ENCODE measurements around the gene CTDP1. TPM values are rescaled to one million over a fixed set of nuclear protein-coding genes. Genes with fewer than 3 reads are reported as not detected.

The CTDP1 gene
- total and polyA plus RNA-seq, 4 donors: 2.7 to 13.9 (median 10.5) TPM

DNA sequence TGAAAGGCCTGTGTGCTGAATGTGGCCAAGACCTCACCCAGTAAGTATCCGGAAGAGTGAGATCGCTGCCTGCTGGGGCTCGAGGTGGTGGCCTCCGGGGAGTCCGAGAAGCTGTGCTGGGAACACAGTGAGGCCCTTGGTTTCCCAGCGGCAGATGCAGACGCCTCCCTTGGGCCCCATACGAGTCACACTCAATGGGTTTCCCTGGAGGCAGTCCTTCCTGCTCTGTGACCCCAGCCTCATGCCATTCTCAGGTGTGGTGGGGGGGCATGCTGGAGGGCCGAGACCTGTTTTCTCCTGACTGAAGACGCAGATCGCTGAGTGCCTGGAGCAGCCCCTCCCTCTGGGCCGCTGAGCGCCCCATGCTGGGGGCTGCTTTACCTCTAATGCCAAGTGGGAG lies 15.7 kb downstream of the CTDP1 start:
- peaks cover 17 to 47% (median 23%) of the 10 kb centered on the region in 4 donors for H3K36me3 ChIP-seq (ENCODE audit: control insufficient read depth in 4 of 4, insufficient read depth in 3 of 4, low read depth in 1 of 4, low read length in 3 of 4)
- WGBS: 98% methylated on average over 13 of the region's 13 CpGs

DNA sequence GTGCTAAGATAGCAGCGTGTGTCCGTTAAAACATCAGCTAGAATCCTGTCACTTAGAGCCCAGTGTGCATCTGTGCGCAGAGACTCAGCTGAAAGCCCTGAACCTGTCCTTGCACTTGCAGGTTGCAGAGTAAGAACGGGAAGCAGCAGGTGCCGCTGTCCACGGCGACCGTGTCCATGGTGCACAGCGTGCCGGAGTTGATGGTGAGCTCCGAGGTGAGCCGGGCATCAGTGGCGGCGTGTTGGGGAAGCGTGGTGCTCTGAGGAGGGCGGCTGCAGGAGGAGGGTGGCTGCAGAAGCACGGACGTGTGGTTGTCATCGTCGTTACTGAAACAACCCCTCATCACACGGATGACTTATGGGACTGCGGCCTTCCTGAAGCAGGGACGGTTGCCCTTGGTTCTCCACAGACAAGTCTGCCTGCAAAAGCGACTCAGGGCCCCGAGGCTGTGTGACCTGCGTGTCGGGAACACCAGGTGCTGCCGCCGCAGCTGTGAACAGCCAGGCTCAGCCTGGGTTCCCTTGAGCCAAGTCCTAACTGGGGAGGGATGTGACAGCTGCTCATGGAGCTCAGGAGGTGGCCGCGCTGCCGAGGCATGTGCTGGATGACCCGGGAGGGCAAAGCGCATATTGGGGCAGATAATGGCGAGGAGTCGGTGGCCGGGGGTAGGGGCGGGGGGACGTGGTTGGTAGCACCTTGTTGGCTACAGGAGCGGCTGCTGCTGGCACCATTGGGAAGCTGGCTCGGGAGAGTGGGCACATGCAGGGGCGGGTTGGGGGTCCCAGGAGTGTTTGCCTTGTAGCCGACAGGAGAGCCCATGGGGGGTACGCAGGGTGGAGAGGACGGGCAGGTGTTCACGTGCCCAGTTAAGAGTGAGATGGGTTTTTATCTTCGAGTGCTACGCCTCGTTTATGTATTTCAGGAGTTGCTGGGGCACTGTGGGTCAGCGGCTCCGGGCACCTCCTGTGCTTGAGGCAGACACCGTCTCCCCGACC lies 16.6 kb downstream of the CTDP1 start:
- no peak for DNase-seq (ENCODE audit: low spot score)
- WGBS: 95% methylated on average over 53 of the region's 53 CpGs
- no peak overlapping the region for H3K9ac ChIP-seq (ENCODE audit: low read depth in 1 of 2, low read length in 2 of 2)
- H3K36me3 ChIP-seq (ENCODE audit: control insufficient read depth in 4 of 4, insufficient read depth in 3 of 4, low read depth in 1 of 4, low read length in 3 of 4): peaks cover 17 to 52% (median 29%) of the 10 kb centered on the region in 4 donors
- no peaks in the 10 kb centered on the region for H3K4me1 ChIP-seq (ENCODE audit: control insufficient read depth in 4 of 4, insufficient read depth in 4 of 4, low read length in 3 of 4)
- H3K4me3 ChIP-seq (ENCODE audit: low read depth in 1 of 3, low read length in 3 of 3): no peak overlapping the region
- no peaks in the 10 kb centered on the region for H3K9me3 ChIP-seq (ENCODE audit: control insufficient read depth in 4 of 4, low read length in 3 of 4)
- H3K27me3 ChIP-seq (ENCODE audit: control insufficient read depth in 4 of 4, insufficient read depth in 4 of 4, low read length in 3 of 4): no peaks in the 10 kb centered on the region
- H3K27ac ChIP-seq (ENCODE audit: low read depth in 1 of 2, low read length in 2 of 2): no peak overlapping the region
- TF ChIP-seq HNF4G (IDR thresholded peaks at IDR 0.05): no peak
- TF ChIP-seq TAF1 (conservative IDR thresholded peaks at IDR 0.05): no peak
- TF ChIP-seq, protein P1, sequence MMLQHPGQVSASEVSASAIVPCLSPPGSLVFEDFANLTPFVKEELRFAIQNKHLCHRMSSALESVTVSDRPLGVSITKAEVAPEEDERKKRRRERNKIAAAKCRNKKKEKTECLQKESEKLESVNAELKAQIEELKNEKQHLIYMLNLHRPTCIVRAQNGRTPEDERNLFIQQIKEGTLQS (IDR thresholded peaks at IDR 0.05): no peak
- no peak for TF ChIP-seq SP1 (IDR thresholded peaks at IDR 0.05)
- TF ChIP-seq ZBTB33 (IDR thresholded peaks at IDR 0.05): no peak
- no peak for TF ChIP-seq FOXA2 (IDR thresholded peaks at IDR 0.05)
- TF ChIP-seq RXRA (IDR thresholded peaks at IDR 0.05): no peak
- no peak for TF ChIP-seq HNF4A (conservative IDR thresholded peaks at IDR 0.05)
- TF ChIP-seq YY1 (IDR thresholded peaks at IDR 0.05): no peak
- TF ChIP-seq NR2F2 (IDR thresholded peaks at IDR 0.05): no peak
- TF ChIP-seq JUND (IDR thresholded peaks at IDR 0.05): no peak
- TF ChIP-seq RAD21 (IDR thresholded peaks at IDR 0.05): no peak
- TF ChIP-seq, protein P2, sequence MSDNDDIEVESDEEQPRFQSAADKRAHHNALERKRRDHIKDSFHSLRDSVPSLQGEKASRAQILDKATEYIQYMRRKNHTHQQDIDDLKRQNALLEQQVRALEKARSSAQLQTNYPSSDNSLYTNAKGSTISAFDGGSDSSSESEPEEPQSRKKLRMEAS (IDR thresholded peaks at IDR 0.05): no peak
- TF ChIP-seq EGR1 (IDR thresholded peaks at IDR 0.05; ENCODE audit: low read depth in 2 of 2): no peak

More for the DNA sequence above, 15.7 kb downstream of the CTDP1 start:
- H3K27me3 ChIP-seq (ENCODE audit: control insufficient read depth in 4 of 4, insufficient read depth in 4 of 4, low read length in 3 of 4): no peaks in the 10 kb centered on the region
- H3K27ac ChIP-seq (ENCODE audit: low read depth in 1 of 2, low read length in 2 of 2): no peak overlapping the region
- H3K9ac ChIP-seq (ENCODE audit: low read depth in 1 of 2, low read length in 2 of 2): no peak overlapping the region
- no peak for DNase-seq (ENCODE audit: low spot score)
- no peak overlapping the region for H3K4me3 ChIP-seq (ENCODE audit: low read depth in 1 of 3, low read length in 3 of 3)
- no peaks in the 10 kb centered on the region for H3K4me1 ChIP-seq (ENCODE audit: control insufficient read depth in 4 of 4, insufficient read depth in 4 of 4, low read length in 3 of 4)
- no peaks in the 10 kb centered on the region for H3K9me3 ChIP-seq (ENCODE audit: control insufficient read depth in 4 of 4, low read length in 3 of 4)
- TF ChIP-seq JUND (IDR thresholded peaks at IDR 0.05) (no peak), EGR1 (IDR thresholded peaks at IDR 0.05; ENCODE audit: low read depth in 2 of 2) (no peak), HNF4G (IDR thresholded peaks at IDR 0.05) (no peak), FOXA2 (IDR thresholded peaks at IDR 0.05) (no peak), REST (IDR thresholded peaks at IDR 0.05) (no peak), RXRA (IDR thresholded peaks at IDR 0.05) (no peak), HNF4A (conservative IDR thresholded peaks at IDR 0.05) (no peak), GABPA (IDR thresholded peaks at IDR 0.05 in 1 of 2, conservative IDR thresholded peaks at IDR 0.05 in 1 of 2) (no peak), SP1 (IDR thresholded peaks at IDR 0.05) (no peak), TAF1 (conservative IDR thresholded peaks at IDR 0.05) (no peak), YY1 (IDR thresholded peaks at IDR 0.05) (no peak), NR2F2 (IDR thresholded peaks at IDR 0.05) (no peak)
- TF ChIP-seq, protein P3, sequence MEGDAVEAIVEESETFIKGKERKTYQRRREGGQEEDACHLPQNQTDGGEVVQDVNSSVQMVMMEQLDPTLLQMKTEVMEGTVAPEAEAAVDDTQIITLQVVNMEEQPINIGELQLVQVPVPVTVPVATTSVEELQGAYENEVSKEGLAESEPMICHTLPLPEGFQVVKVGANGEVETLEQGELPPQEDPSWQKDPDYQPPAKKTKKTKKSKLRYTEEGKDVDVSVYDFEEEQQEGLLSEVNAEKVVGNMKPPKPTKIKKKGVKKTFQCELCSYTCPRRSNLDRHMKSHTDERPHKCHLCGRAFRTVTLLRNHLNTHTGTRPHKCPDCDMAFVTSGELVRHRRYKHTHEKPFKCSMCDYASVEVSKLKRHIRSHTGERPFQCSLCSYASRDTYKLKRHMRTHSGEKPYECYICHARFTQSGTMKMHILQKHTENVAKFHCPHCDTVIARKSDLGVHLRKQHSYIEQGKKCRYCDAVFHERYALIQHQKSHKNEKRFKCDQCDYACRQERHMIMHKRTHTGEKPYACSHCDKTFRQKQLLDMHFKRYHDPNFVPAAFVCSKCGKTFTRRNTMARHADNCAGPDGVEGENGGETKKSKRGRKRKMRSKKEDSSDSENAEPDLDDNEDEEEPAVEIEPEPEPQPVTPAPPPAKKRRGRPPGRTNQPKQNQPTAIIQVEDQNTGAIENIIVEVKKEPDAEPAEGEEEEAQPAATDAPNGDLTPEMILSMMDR (IDR thresholded peaks at IDR 0.05; ENCODE audit: low read depth, low read length, missing input control): no peak

All from liver (tissue), 9 donors.